GM19239 (cell line): ENCODE results near the gene EPHB2.
A peak's percentile ranks its signal among the peaks of the same experiment; 100 is the strongest.
"Not testable (repeated sequence)": the region's sequence is repeated elsewhere in the genome, so short reads cannot be mapped to it uniquely, and the experiment has no call there.

ENCODE experiments used
- DNase-seq: peaks from one replicate; pipeline ENCODE4 v3.0.0; 2011; ENCODE audit warnings: low spot score; ENCODE audit not compliant: insufficient read length
- FAIRE-seq: peaks from 2 replicates; lab custom pipeline; 2011; peaks lifted over from hg19 to GRCh38; lab: Jason Lieb, UNC

EPHB2 gene

GRCh38 chr1:22710701-22711049 is at the start of gene EPHB2:
Gene EPHB2, plus strand, starts transcription at chr1:22710839. Its CDS starts 144 bp downstream, at chr1:22710983.
- DNase-seq (peak; percentile 62), FAIRE-seq (no peak)

DNA sequence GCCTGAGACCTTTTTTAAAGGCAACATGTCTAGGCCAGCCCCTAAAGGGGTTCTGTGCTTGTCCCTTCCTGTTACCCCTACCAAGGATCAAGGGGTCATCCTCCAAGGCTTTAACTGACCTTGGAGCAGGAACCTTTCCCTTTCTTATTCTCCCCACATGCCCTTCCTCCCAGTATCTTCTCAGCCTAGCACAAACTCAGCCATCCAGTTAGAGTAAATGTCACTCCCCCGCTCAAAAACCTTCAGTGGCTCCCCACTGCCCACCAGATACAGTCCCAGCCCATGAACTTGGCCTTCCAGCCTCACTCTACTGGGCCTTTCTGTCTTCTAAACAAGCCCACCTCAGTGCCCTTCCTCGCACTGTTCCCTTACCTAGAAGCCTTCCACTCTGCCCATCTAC is 48.8 kb upstream of the EPHB2 start:
- DNase-seq (no peak), FAIRE-seq (no peak)

- FAIRE-seq (no peak), DNase-seq (peak; percentile 14)
These were observed 48.3 kb upstream of the EPHB2 start for GRCh38 chr1:22662318-22662717.

GRCh38 chr1:22662986-22663408 is 47.6 kb upstream of the EPHB2 start:
- FAIRE-seq, result no peak
- DNase-seq, result no peak

GRCh38 chr1:22665752-22666151 is 44.9 kb upstream of the EPHB2 start:
- DNase-seq, result no peak
- FAIRE-seq, result no peak

- FAIRE-seq (no peak), DNase-seq (no peak)
These were observed 44.2 kb upstream of the EPHB2 start for GRCh38 chr1:22666412-22666811.

GRCh38 chr1:22668840-22669239 is 41.8 kb upstream of the EPHB2 start:
- not testable (repeated sequence) for FAIRE-seq, DNase-seq

DNA sequence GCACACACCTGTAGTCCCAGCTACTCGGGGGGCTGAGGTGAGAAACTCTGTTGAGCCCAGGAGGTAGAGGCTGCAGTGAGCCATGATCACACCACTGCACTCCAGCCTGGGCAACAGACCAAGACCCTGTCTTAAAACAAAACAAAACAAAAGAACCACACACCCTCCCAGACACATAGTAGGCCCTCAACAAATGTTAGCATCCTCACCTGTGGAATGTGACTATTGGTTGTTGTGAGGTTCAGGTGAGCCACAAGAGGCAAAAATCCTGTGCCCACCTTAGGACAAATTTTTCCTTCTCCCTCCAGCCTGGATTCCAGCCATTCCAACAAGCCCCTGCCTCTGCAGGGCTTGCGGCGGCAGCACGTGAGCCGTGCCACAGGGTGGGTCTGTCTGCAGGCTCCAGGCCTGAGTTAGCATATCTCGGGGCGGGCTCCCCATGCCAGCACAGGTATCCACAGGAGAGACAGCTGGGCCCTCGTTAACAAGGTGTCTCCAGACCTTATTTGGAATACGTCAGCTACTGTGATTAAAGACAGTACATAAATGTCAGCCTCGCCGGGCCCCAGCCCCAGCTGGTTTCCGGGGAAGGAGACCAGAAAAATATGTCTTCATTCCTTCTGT is 40.2 kb upstream of the EPHB2 start:
- DNase-seq (no peak), FAIRE-seq (no peak)

GRCh38 chr1:22671999-22672398 is 38.6 kb upstream of the EPHB2 start:
- no peak for DNase-seq
- no peak for FAIRE-seq

DNA sequence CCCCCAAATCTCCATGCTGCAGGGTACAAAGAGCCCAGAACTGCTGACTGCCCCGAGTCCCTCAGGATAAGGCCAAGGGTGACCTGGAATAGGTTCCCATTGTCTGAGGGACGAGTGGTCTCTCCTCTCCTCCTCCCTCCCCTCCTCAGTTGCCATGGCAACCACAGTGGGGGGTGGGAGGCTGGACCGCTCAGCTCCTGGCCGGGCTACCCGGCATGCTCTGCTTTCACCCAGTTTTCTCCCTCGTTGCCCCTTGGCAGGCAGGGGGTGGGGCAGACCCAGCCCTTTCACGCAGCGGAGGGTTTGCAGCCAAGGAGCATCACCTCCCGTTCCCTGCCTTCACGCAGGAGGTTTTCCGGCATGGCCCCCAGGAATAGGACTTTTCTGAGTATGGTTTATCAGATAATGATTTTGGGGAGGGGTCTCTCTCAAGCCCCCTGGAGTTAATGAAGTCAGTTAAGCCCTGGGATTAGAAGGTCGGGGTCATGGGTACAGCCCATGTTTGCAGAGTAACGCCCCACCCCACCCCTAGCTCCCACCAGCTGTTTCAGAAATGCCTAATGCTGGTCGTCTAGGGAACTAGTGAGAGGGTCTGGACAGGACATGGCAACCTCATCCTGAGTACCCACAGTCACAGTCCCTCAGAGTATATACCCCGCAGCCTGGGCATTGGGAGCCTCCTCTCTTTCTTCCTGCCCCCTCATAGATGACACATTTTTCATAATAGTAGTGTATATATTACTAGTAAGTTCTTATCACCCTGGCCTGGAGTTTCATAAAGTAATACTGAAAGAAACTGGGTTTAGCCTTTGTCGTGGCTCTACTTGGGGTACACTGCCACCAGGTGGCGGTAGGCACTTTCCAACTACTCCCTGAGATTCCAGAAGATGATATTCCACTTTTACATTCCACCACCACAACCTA is 36.9 kb upstream of the EPHB2 start:
- DNase-seq (peak; percentile 47), FAIRE-seq (no peak)

- no peak for FAIRE-seq
- DNase-seq, result no peak
These were observed 36.3 kb upstream of the EPHB2 start for GRCh38 chr1:22674410-22674749.

- DNase-seq, FAIRE-seq: not testable (repeated sequence)
These were observed 34.5 kb upstream of the EPHB2 start for GRCh38 chr1:22676151-22676550.

- FAIRE-seq (no peak), DNase-seq (no peak)
These were observed 33.6 kb upstream of the EPHB2 start for GRCh38 chr1:22676916-22677583.

DNA sequence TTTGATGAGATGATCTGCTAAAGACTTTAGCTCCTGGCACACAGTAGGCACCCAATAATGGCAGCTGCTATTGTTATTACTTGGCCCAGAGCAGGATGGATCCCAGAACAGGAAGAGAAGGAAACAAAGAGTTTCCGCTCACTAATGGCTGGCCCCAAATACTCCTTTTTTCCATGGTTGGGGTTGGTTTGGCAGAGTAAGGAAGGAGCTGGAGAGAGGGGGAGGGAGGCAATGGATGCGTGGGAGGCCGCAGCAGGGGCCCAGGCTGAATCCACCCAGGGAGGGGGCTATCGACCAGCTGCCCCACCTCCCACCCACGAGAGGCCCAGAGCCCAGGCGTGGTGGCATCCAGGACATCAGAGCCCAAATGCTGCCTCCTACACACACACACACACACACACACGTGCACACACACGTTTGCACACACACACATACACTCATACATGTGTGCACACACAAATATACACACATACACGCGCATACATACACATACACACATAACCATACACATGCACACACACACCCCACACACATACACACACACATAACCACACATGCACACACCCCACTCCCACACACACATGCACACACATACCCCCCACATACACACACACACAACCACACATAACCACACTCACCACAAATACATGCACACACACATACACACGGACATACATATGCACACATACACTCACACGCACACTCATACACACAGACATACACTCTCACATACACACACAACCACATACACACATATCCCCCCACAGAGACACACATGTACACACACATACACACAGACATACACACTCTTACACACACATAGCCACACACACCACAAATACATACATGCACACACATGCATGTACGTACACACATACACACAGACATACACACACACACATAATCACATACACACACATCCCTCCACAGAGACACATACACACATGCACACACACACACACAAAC is 32.4 kb upstream of the EPHB2 start:
- DNase-seq, result no peak
- FAIRE-seq, result no peak

DNA sequence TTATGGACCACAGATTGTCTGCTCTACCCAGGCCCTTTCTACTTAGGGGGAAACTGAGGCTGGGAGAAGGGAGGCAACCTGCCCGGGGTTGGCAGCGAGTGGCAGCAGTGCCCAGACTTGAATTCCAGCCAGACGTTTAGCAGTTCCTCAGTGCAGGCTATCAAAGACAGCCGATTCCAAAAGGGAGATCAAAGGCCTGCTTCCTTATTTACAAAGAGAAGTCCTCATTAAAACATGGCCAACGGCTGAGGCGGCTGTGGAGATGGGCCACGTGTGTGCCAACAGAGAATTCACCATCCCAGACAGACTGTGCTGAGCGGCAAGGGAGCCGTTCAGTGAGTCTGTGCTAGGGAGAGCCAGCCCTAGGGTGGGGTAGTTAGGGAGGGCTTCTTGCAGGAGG is 29.9 kb upstream of the EPHB2 start:
- no peak for DNase-seq
- no peak for FAIRE-seq

GRCh38 chr1:22681556-22682276 is 28.9 kb upstream of the EPHB2 start:
- DNase-seq (no peak), FAIRE-seq (no peak)

DNA sequence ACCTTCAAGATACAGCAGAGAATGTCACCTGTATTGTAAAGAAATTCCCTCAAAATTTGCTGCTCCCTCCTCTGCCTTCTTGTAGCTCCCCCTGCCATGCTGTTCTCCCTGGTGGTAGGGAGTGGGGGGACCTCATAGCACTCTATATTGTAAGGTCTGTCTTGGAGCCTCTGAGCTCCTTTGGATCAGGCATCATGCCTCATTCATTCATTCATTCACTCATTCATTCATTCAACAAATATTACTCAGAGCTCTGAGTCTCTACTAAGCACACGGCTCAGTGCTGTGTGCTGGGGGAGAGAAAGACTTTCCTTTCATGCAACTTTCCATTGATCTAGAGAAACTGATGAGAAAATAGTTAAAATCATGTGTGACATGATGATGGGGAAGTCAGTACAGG is 27.1 kb upstream of the EPHB2 start:
- no peak for FAIRE-seq
- DNase-seq, result no peak

DNA sequence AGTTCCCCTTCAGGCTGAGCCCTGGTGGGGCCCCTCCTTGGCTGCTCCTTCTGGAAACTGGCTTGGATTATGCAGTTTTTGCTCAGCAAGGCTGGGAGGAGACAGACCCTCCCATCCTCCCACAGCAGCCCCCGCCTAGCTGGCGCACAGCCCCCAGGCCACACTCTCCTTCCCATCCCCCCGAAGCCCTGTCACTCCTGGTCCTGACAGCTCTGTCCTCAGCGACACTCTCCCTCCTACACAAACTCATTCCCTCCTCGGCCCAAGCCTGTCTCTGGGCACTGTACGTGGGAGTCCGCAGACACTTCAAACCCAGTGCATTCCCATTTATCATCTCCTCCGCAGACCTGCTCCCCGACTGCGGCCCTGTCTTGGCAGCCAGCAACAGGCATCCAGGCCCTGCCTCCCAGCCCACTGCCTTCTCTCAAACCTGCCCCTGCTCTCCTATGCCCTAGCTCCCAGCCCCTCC is 25.0 kb upstream of the EPHB2 start:
- DNase-seq (no peak), FAIRE-seq (no peak)

GRCh38 chr1:22687191-22687590 is 23.4 kb upstream of the EPHB2 start:
- FAIRE-seq (no peak), DNase-seq (no peak)
